B cell (primary cell): Measurements from ENCODE around the gene GRPEL2. TPM values are rescaled to one million over a fixed set of nuclear protein-coding genes. Genes with fewer than 3 reads are reported as not detected.

Experiments
- ATAC-seq: fragments of 200-7000 bp; cut with Tn5 transposase; one replicate; pipeline ENCODE4 v1.10.0; 2021; ENCODE audit warnings: low read depth, mild to moderate bottlenecking, moderate number of reproducible peaks, moderate library complexity
- CTCF ChIA-PET: fragments of 350-600 bp; sonication (Branson Sonifier 250); formaldehyde crosslinking; loops from one replicate; lab custom pipeline; 2021; ENCODE audit warnings: antibody characterized with exemption, inconsistent platforms; lab: Charles Lee
- POLR2A ChIA-PET: fragments of 350-600 bp; sonication (Branson Sonifier 250); formaldehyde crosslinking; loops from one replicate; lab custom pipeline; 2021; ENCODE audit warnings: antibody characterized with exemption; lab: Charles Lee
- DNase-seq: peaks from one replicate; pipeline ENCODE4 v3.0.0; 2013
- H2AFZ ChIP-seq: 2 replicates; pipeline ENCODE4 v1.6.1; 2012; ENCODE audit warnings: mild to moderate bottlenecking, low read depth, low read length; ENCODE audit not compliant: insufficient read depth, poor library complexity, severe bottlenecking
- H3K27ac ChIP-seq, 2 donors: 1 replicate in 1 of 2; 2 replicates in 1 of 2; pipeline ENCODE4 v1.5.1; 2012 to 2013; ENCODE audit warnings: low read length in 2 of 2, mild to moderate bottlenecking in 2 of 2, moderate library complexity in 1 of 2
- H3K27me3 ChIP-seq, 4 experiments: fragments of 200-600 bp in 1 of 4; sonication (generic) in 1 of 4; replicated peaks in 1 of 4; 1 replicate in 2 of 4; 2 replicates in 2 of 4; pipeline versions ENCODE4 v1.6.1 to v1.7.0; 2013 to 2016; ENCODE audit warnings: low read length in 3 of 4, mild to moderate bottlenecking in 2 of 4, mixed read lengths in 1 of 4, moderate library complexity in 1 of 4; ENCODE audit not compliant: insufficient read depth in 4 of 4, control insufficient read depth in 3 of 4; ENCODE audit errors: control extremely low read depth in 1 of 4
- H3K36me3 ChIP-seq, 2 experiments: replicated peaks in 1 of 2; 1 replicate in 1 of 2; 2 replicates in 1 of 2; pipeline versions ENCODE4 v1.6.1 to v1.7.1; 2013; ENCODE audit warnings: low read length in 1 of 2; ENCODE audit not compliant: insufficient read depth in 2 of 2, control insufficient read depth in 1 of 2; ENCODE audit errors: control extremely low read depth in 1 of 2, extremely low read depth in 1 of 2
- H3K4me1 ChIP-seq, 2 donors: fragments of 200-600 bp in 1 of 2; sonication (generic) in 1 of 2; 1 replicate in 1 of 2; 2 replicates in 1 of 2; pipeline versions ENCODE4 v1.5.1 to v1.6.1; 2013 to 2017; ENCODE audit warnings: low read length in 2 of 2; ENCODE audit not compliant: control insufficient read depth in 2 of 2, insufficient read depth in 2 of 2
- H3K4me2 ChIP-seq: replicated peaks from 2 replicates; pipeline ENCODE3; 2012; ENCODE audit warnings: mild to moderate bottlenecking, low read depth, low read length; ENCODE audit not compliant: poor library complexity, severe bottlenecking
- H3K4me3 ChIP-seq, 5 experiments: fragments of 200-600 bp in 1 of 5; sonication (generic) in 1 of 5; 1 replicate in 3 of 5; 2 replicates in 2 of 5; pipeline versions ENCODE4 v1.5.1 to v1.7.0; 2011 to 2016; ENCODE audit warnings: low read length in 4 of 5, mild to moderate bottlenecking in 4 of 5, low read depth in 2 of 5, control low read depth in 1 of 5, moderate library complexity in 1 of 5; ENCODE audit not compliant: insufficient read depth in 1 of 5; ENCODE audit errors: control extremely low read depth in 1 of 5, extremely low read depth in 1 of 5
- H3K79me2 ChIP-seq: fragments of 200-600 bp; sonication (generic); one replicate; pipeline ENCODE4 v1.6.0; 2016; ENCODE audit warnings: low read length; ENCODE audit not compliant: control insufficient read depth, insufficient read depth
- H3K9ac ChIP-seq: fragments of 200-600 bp; sonication (generic); 2 replicates; pipeline ENCODE4 v1.6.1; 2017; ENCODE audit warnings: mild to moderate bottlenecking, low read length, moderate library complexity
- H3K9me3 ChIP-seq, 3 donors: one replicate each; pipeline versions ENCODE4 v1.6.1 to v1.7.1; 2013; ENCODE audit warnings: low read length in 2 of 3; ENCODE audit not compliant: control insufficient read depth in 2 of 3, insufficient read depth in 1 of 3; ENCODE audit errors: control extremely low read depth in 1 of 3
- H4K20me1 ChIP-seq: 2 replicates; pipeline ENCODE4 v1.6.0; 2012; ENCODE audit warnings: mild to moderate bottlenecking, low read length; ENCODE audit not compliant: insufficient read depth, control insufficient read depth, poor library complexity, severe bottlenecking
- H3K27ac Mint-ChIP-seq: one replicate; pipeline ENCODE4 v1.8.0; 2021; ENCODE audit warnings: mixed read lengths
- H3K27me3 Mint-ChIP-seq: one replicate; pipeline ENCODE4 v1.8.0; 2021; ENCODE audit warnings: mixed read lengths
- H3K4me1 Mint-ChIP-seq: one replicate; pipeline ENCODE4 v1.8.0; 2021; ENCODE audit warnings: mixed read lengths
- H3K4me3 Mint-ChIP-seq: one replicate; pipeline ENCODE4 v1.8.0; 2021; ENCODE audit warnings: mixed read lengths
- H3K9me3 Mint-ChIP-seq: one replicate; pipeline ENCODE4 v1.8.0; 2022; ENCODE audit warnings: mixed read lengths; ENCODE audit not compliant: insufficient read depth
- CTCF ChIP-seq: fragments of 200-600 bp; IDR thresholded peaks from one replicate; pipeline ENCODE4 v1.8.0; 2022; ENCODE audit warnings: antibody characterized with exemption, mild to moderate bottlenecking
- EZH2 ChIP-seq: IDR thresholded peaks from 2 replicates; pipeline ENCODE4 v1.6.1; 2012; ENCODE audit warnings: borderline replicate concordance, low read depth, mild to moderate bottlenecking, moderate library complexity, low read length; ENCODE audit not compliant: insufficient read depth, poor library complexity, severe bottlenecking
- WGBS: methylation state at CpG from one replicate; pipeline ENCODE4 v1.1.5; 2013; ENCODE audit warnings: missing lambda C conversion rate; ENCODE audit not compliant: insufficient coverage; 5-methylcytosine and 5-hydroxymethylcytosine counted together
- intact Hi-C: fragments of 100-400 bp; cut with micrococcal nuclease; formaldehyde crosslinking; loops from one replicate; pipeline ENCODE4 v1.10.0; 2022
- polyA plus RNA-seq: library from polyadenylated mRNA; depleted of rRNA; stranded (reverse); fragments of >200 nt; gene quantifications from 2 replicates; pipeline ENCODE4 v1.2.3, GENCODE V29; 2012
- total RNA-seq, 2 donors: library from RNA; stranded (reverse); fragments of 120-200 nt in 1 of 2; gene quantifications; 1 replicate in 1 of 2; 2 replicates in 1 of 2; pipeline versions ENCODE4 v1.2.3 to v1.2.4, GENCODE V29; 2013 to 2022

GRPEL2 gene
- total and polyA plus RNA-seq, 2 donors (not counting 1 experiment from before 2014, with no cell fraction given): 1.1 to 12.1 TPM

GRCh38 chr5:149357370-149358293 is 12.3 kb downstream of the GRPEL2 start, which contains the start of gene PCYOX1L:
TSS of gene PCYOX1L (plus strand) at chr5:149358046. CDS start at chr5:149358069, 23 bp downstream.
- Mint-ChIP-seq H3K27me3 (no peaks in the 10 kb centered on the region), H3K27ac (peak within 1 kb of the TSS; percentile 85), H3K9me3 (no peaks in the 10 kb centered on the region), H3K4me3 (peak within 1 kb of the TSS; percentile 95), H3K4me1 (peaks cover 18% of the 10 kb centered on the region)
- ATAC-seq (peak; percentile 99), DNase-seq (peak; percentile 95)
- Histone ChIP-seq H3K9me3 (peaks cover 0 to 3% (median 0%) of the 10 kb centered on the region in 3 donors), H3K4me3 (peak within 1 kb of the TSS; percentile 38 to 82 (median 76)), H3K4me1 (peaks cover 12 to 15% of the 10 kb centered on the region in 2 donors), H4K20me1 (no peaks in the 10 kb centered on the region), H3K79me2 (peaks cover 16% of the 10 kb centered on the region), H3K27ac (peak within 1 kb of the TSS; percentile 38 to 69), H3K4me2 (peak within 1 kb of the TSS; percentile 93), H2AFZ (peak within 1 kb of the TSS; percentile 89), H3K27me3 (no peaks in the 10 kb centered on the region), H3K36me3 (peaks cover 3 to 11% of the 10 kb centered on the region in 2 experiments), H3K9ac (peak within 1 kb of the TSS; percentile 72)
- intact Hi-C loops: loop anchor here (1.0 to 10.0 kb wide), 7 partner anchors 10 to 975 kb away; partner anchors contain the start of genes CSNK1A1, FBXO38, GRPEL2 and PPARGC1B
- POLR2A ChIA-PET: interaction anchor here (0.5 to 1.0 kb wide), 2 partner anchors 13 to 195 kb away, joined by 3 to 4 read pairs; no protein-coding TSS in a partner anchor
- under 1% methylated on average over 57 of the region's 61 CpGs for WGBS
- TF ChIP-seq CTCF (no peak), EZH2 (no peak)
- CTCF ChIA-PET: interaction anchor here (0.7 to 3.1 kb wide), 11 partner anchors 10 to 203 kb away, joined by 3 to 14 read pairs (median 3); partner anchors contain the start of gene GRPEL2
